OCI-LY1 (cell line): Measurements from ENCODE around the gene CASP6.

Source experiments
- H2AFZ ChIP-seq: fragments of 200-600 bp; sonication (generic), shearing (Covaris generic); 2 replicates; pipeline ENCODE4 v1.6.0; 2014; ENCODE audit warnings: antibody characterized with exemption, mild to moderate bottlenecking, low read length
- H3F3A ChIP-seq: fragments of 200-600 bp; sonication (generic), shearing (Covaris generic); 2 replicates; pipeline ENCODE4 v1.6.0; 2014; ENCODE audit warnings: mild to moderate bottlenecking, antibody characterized with exemption, low read length, moderate library complexity; ENCODE audit not compliant: insufficient read depth
- H3K27ac ChIP-seq: fragments of 200-600 bp; sonication (generic); 2 replicates; pipeline ENCODE4 v1.5.1; 2014; ENCODE audit warnings: low read length, mixed run types, mild to moderate bottlenecking, low read depth; ENCODE audit not compliant: poor library complexity, severe bottlenecking
- H3K27me3 ChIP-seq: fragments of 200-600 bp; sonication (generic); 2 replicates; pipeline ENCODE4 v1.6.0; 2014; ENCODE audit warnings: antibody characterized with exemption, mild to moderate bottlenecking, low read length, moderate library complexity; ENCODE audit not compliant: insufficient read depth
- H3K36me3 ChIP-seq: fragments of 200-600 bp; sonication (generic); 2 replicates; pipeline ENCODE4 v1.6.1; 2014; ENCODE audit warnings: mild to moderate bottlenecking, antibody characterized with exemption, low read length, moderate library complexity, mixed read lengths; ENCODE audit not compliant: insufficient read depth
- H3K4me1 ChIP-seq: fragments of 200-600 bp; sonication (generic); 2 replicates; pipeline ENCODE4 v1.5.1; 2014; ENCODE audit warnings: mild to moderate bottlenecking, low read length, moderate library complexity; ENCODE audit not compliant: insufficient read depth, severe bottlenecking
- H3K4me2 ChIP-seq: fragments of 200-600 bp; sonication (generic), shearing (Covaris generic); 2 replicates; pipeline ENCODE4 v1.6.1; 2014; ENCODE audit warnings: low read length
- H3K4me3 ChIP-seq: fragments of 200-600 bp; sonication (generic); 2 replicates; pipeline ENCODE4 v1.5.1; 2014; ENCODE audit warnings: low read length, low read depth, mild to moderate bottlenecking, mixed read lengths; ENCODE audit not compliant: poor library complexity, severe bottlenecking
- H3K79me2 ChIP-seq: fragments of 200-600 bp; shearing (Covaris generic); 2 replicates; pipeline ENCODE4 v1.6.1; 2016; ENCODE audit warnings: mixed run types, low read length, mixed read lengths; ENCODE audit not compliant: insufficient read depth
- H3K9ac ChIP-seq: fragments of 200-600 bp; sonication (generic), shearing (Covaris generic); 2 replicates; pipeline ENCODE4 v1.6.1; 2014; ENCODE audit warnings: mild to moderate bottlenecking, low read length, mixed read lengths
- H3K9me2 ChIP-seq: fragments of 200-600 bp; sonication (generic), shearing (Covaris generic); 2 replicates; pipeline ENCODE4 v1.6.1; 2014; ENCODE audit warnings: low read depth, mild to moderate bottlenecking, low read length, mixed read lengths
- H3K9me3 ChIP-seq: fragments of 200-600 bp; shearing (Covaris generic); 2 replicates; pipeline ENCODE4 v1.6.1; 2014; ENCODE audit warnings: low read length, mixed read lengths
- H4K20me1 ChIP-seq: fragments of 200-600 bp; sonication (generic), shearing (Covaris generic); 2 replicates; pipeline ENCODE4 v1.6.0; 2016; ENCODE audit warnings: mild to moderate bottlenecking, low read length; ENCODE audit not compliant: insufficient read depth
- EZH2 ChIP-seq: fragments of 200-600 bp; sonication (generic), shearing (Covaris generic); IDR thresholded peaks from 2 replicates; pipeline ENCODE4 v1.8.0; 2017; ENCODE audit warnings: borderline replicate concordance, mixed run types, mild to moderate bottlenecking, antibody characterized with exemption, low read length, moderate library complexity, mixed read lengths
- TF ChIP-seq, protein P1 (sequence below): fragments of 200-600 bp; sonication (generic), shearing (Covaris generic); IDR thresholded peaks from 2 replicates; pipeline ENCODE4 v1.5.1; 2017; ENCODE audit warnings: mild to moderate bottlenecking, antibody characterized with exemption, low read length, moderate library complexity, mixed read lengths

CASP6 gene

GRCh38 chr4:109645874-109646710, 57.2 kb downstream of the CASP6 start:
- Histone ChIP-seq H3K4me3 (no peak overlapping the region), H3K27me3 (no peaks in the 10 kb centered on the region), H3K27ac (no peak overlapping the region), H3K9me3 (peaks cover 13% of the 10 kb centered on the region; the same call in 1 of the 2 replicates), H3K9ac (no peak overlapping the region), H3K4me2 (no peak overlapping the region), H3K36me3 (peaks cover 10% of the 10 kb centered on the region), H3K9me2 (no peaks in the 10 kb centered on the region), H2AFZ (no peak overlapping the region), H3K79me2 (peaks cover 28% of the 10 kb centered on the region), H3F3A (no peaks in the 10 kb centered on the region), H4K20me1 (no peaks in the 10 kb centered on the region), H3K4me1 (no peaks in the 10 kb centered on the region)
- no peak for TF ChIP-seq EZH2
- TF ChIP-seq, protein P1, sequence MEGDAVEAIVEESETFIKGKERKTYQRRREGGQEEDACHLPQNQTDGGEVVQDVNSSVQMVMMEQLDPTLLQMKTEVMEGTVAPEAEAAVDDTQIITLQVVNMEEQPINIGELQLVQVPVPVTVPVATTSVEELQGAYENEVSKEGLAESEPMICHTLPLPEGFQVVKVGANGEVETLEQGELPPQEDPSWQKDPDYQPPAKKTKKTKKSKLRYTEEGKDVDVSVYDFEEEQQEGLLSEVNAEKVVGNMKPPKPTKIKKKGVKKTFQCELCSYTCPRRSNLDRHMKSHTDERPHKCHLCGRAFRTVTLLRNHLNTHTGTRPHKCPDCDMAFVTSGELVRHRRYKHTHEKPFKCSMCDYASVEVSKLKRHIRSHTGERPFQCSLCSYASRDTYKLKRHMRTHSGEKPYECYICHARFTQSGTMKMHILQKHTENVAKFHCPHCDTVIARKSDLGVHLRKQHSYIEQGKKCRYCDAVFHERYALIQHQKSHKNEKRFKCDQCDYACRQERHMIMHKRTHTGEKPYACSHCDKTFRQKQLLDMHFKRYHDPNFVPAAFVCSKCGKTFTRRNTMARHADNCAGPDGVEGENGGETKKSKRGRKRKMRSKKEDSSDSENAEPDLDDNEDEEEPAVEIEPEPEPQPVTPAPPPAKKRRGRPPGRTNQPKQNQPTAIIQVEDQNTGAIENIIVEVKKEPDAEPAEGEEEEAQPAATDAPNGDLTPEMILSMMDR, result no peak

DNA sequence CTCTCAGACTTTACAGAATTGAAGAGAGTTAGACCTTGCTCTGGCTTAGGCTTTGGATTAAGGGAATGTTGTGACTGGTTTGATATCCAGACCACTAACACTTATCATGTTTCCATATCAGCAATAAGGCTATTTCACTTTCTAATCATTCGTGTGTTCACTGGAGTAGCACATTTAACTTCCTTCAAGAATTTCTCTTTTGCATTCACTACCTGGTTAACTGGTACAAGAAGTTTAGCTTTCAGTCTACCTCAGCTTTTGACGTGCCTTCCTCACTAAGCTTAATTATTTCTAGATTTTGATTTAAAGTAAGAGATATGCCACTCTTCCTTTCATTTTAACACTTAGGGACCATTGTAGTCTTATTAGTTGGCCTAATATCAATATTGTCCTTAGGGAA, 62.6 kb downstream of the CASP6 start:
- Histone ChIP-seq H3K36me3 (peaks cover 10% of the 10 kb centered on the region), H3K9me2 (no peaks in the 10 kb centered on the region), H3K9me3 (no peaks in the 10 kb centered on the region; the same call in 1 of the 2 replicates), H3K27ac (no peak overlapping the region), H3K9ac (no peak overlapping the region), H3K27me3 (no peaks in the 10 kb centered on the region), H3K4me2 (no peak overlapping the region), H3K4me3 (no peak overlapping the region), H3K79me2 (peaks cover 6% of the 10 kb centered on the region), H3K4me1 (no peaks in the 10 kb centered on the region), H4K20me1 (no peaks in the 10 kb centered on the region), H2AFZ (no peak overlapping the region), H3F3A (no peaks in the 10 kb centered on the region)
- TF ChIP-seq, protein P1, result no peak
- TF ChIP-seq EZH2, result no peak
